HG02981 (cell line): ENCODE data around the gene GABRA5.

Experiments
- ATAC-seq: cut with Tn5 transposase; IDR thresholded peaks from one replicate; pipeline ENCODE4 v1.9.1; 2021; ENCODE audit warnings: mild to moderate bottlenecking, moderate library complexity; ENCODE audit not compliant: unreplicated experiment

The GABRA5 gene

DNA sequence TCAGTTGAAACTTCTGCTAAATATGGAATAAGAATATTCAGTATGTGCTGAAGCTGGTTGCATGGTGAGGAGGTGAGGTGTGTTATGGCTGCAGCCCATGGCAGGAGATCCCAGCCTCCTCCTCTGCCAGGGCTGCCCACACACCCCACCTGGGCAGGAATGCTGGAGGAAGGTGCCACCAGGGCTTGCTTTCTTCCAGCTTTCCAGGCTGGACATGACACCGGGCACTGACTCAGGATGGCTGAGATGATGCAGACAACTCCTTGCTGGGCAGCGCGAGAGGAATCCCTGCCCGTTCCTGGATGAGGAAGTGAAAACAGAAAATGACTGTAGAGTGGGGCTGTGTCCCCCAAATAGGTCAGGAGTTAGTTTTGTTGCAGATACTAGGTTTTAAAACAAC lies 118.2 kb downstream of the GABRA5 start:
- ATAC-seq = no peak

DNA sequence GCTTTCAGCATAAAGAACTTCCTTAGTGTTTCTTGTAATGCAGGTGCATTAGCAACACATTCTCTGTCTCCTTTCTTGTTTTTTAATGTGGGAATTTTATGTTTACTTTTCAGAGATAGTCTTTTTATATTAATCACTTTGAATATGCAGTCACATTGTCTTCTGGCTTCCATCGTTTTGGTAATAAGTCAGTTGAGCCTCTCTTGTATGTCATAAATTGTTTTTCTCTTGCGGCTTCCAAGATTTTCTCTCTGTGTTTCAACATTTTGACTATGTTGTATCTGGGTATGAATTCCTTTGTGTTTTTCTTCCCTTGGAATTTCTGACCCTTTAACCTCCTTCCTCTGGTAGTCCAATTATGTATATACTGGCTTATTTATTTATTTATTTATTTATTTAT lies 129.4 kb downstream of the GABRA5 start:
- no peak for ATAC-seq
